Measurements from ENCODE around the gene TMEM250. TPM values are rescaled to one million over a fixed set of nuclear protein-coding genes. Genes with fewer than 3 reads are reported as not detected.

Gene TMEM250
- total RNA-seq, 2 donors from 2014 or later = 38.9 to 40.1 TPM

DNA sequence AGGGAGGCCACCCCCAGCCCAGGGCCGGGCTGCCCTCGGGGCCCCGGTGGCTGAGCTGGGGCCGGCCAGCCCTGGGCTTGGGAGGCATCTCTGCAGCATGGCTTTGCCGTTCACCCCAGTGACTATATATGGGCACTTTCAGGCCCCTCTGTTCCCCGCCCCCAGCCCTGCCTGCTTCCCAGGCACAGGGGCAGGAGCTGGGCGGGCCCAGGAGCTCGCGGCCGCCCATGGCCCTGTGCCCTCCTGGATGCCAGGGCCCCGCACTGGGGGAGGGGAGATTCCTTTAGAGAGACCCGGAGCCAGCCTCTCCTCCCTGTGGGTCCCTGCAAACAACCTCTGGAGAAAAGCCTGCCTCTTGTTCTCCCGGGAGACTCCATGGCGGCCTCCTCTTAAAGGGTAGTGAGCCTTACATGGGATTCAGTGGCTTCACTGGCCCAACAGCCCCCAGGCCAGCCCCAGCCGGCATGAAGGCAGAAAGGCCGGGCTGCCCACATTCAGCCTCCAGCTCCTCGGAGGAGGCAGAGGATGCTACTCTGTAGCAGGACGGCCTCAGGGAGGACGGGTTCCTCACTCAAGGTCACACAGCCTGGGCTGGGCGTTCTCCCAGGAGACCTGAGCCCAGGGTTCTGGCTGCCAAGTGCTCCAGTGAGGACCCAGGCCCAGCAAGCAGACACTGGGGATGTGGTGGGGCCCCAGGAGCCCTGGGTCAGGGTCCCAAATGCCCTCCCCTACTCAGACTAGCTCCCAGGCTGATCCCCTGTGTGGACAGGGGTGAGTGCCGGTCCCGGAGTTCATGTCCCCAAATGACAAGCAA is 27.7 kb downstream of the TMEM250 start:
- H3K27me3 ChIP-seq (replicated peaks; ENCODE audit: insufficient read depth) = no peaks in the 10 kb centered on the region
- no peaks in the 10 kb centered on the region for H3K9me3 ChIP-seq
- H3K4me1 ChIP-seq (ENCODE audit: control insufficient read depth in 1 of 2, low read depth in 2 of 2) = peaks cover 68 to 83% of the 10 kb centered on the region in 2 donors
- DNase-seq (ENCODE audit: low spot score) = no peak
- peak overlapping the region; percentile 89 to 94 for H3K27ac ChIP-seq
- no peak for ATAC-seq (ENCODE audit: insufficient number of reproducible peaks, low FRiP score, low read depth)
- H3K4me3 ChIP-seq = peak overlapping the region; percentile 78
- H3K36me3 ChIP-seq = no peaks in the 10 kb centered on the region
- TF ChIP-seq, protein P1, sequence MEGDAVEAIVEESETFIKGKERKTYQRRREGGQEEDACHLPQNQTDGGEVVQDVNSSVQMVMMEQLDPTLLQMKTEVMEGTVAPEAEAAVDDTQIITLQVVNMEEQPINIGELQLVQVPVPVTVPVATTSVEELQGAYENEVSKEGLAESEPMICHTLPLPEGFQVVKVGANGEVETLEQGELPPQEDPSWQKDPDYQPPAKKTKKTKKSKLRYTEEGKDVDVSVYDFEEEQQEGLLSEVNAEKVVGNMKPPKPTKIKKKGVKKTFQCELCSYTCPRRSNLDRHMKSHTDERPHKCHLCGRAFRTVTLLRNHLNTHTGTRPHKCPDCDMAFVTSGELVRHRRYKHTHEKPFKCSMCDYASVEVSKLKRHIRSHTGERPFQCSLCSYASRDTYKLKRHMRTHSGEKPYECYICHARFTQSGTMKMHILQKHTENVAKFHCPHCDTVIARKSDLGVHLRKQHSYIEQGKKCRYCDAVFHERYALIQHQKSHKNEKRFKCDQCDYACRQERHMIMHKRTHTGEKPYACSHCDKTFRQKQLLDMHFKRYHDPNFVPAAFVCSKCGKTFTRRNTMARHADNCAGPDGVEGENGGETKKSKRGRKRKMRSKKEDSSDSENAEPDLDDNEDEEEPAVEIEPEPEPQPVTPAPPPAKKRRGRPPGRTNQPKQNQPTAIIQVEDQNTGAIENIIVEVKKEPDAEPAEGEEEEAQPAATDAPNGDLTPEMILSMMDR (IDR thresholded peaks at IDR 0.05) = no peak

DNA sequence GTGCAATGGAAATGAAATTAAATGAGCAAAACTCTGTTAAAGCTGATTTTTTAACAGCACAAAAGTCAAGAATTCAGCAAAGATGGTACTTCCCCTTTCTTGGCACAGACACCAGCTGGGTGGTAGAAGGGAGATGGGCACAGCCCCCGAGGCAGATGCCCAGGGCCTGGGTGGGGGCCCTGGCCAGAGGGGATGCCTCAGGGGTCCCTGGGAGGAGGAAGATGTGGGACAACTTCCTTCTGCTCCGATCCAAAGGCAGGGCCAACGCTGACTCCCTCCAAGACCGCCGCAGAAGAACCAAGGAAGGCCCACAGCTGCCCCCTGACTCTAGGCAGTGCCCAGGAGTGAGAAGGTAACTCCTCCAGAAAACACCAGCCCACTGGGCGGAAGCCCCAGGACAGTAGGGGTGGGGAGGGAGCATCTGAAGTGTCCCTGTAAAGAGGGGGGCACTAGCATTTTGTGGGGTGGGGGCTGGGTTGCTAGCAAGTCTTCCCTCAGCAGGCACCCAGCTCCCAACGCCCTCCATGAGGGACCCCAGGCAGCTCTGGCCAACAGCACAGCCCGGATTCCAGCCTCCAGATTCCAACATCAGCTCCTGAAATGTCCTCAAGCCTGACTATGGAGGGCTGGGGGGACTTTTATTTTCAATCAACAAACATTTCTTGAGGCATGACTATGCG is 28.5 kb downstream of the TMEM250 start:
- Histone ChIP-seq H3K36me3 (no peaks in the 10 kb centered on the region), H3K27me3 (replicated peaks; ENCODE audit: insufficient read depth) (no peaks in the 10 kb centered on the region), H3K4me1 (ENCODE audit: control insufficient read depth in 1 of 2, low read depth in 2 of 2) (peaks cover 66 to 87% of the 10 kb centered on the region in 2 donors), H3K27ac (peak overlapping the region; percentile 89 to 94), H3K4me3 (peak overlapping the region; percentile 78), H3K9me3 (no peaks in the 10 kb centered on the region)
- ATAC-seq (ENCODE audit: insufficient number of reproducible peaks, low FRiP score, low read depth) = no peak
- TF ChIP-seq, protein P1 (IDR thresholded peaks at IDR 0.05) = no peak
- DNase-seq (ENCODE audit: low spot score) = no peak

DNA sequence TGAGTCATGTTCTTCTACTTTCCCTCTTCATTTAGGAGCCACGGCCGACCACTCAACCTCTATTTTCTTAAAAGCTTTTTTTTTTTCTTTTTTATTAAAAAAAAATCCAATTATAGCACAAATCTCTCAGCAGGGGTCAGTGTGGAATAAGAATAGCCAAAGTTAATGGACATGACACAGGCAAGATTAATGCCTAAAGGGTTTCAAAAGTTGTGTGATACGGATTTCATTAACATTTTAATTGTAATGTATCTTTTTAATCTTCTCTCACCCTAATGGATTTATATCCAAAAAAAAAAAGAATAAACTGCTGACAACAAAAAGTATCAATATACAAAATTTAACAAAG is 29.0 kb downstream of the TMEM250 start:
- H3K9me3 ChIP-seq = no peaks in the 10 kb centered on the region
- no peak for ATAC-seq (ENCODE audit: insufficient number of reproducible peaks, low FRiP score, low read depth)
- TF ChIP-seq, protein P1 (IDR thresholded peaks at IDR 0.05) = peak; percentile 48
- peak overlapping the region; percentile 89 to 94 for H3K27ac ChIP-seq
- H3K27me3 ChIP-seq (replicated peaks; ENCODE audit: insufficient read depth) = no peaks in the 10 kb centered on the region
- peaks cover 67 to 88% of the 10 kb centered on the region in 2 donors for H3K4me1 ChIP-seq (ENCODE audit: control insufficient read depth in 1 of 2, low read depth in 2 of 2)
- no peak for DNase-seq (ENCODE audit: low spot score)
- H3K4me3 ChIP-seq = peak overlapping the region; percentile 78
- no peaks in the 10 kb centered on the region for H3K36me3 ChIP-seq

DNA sequence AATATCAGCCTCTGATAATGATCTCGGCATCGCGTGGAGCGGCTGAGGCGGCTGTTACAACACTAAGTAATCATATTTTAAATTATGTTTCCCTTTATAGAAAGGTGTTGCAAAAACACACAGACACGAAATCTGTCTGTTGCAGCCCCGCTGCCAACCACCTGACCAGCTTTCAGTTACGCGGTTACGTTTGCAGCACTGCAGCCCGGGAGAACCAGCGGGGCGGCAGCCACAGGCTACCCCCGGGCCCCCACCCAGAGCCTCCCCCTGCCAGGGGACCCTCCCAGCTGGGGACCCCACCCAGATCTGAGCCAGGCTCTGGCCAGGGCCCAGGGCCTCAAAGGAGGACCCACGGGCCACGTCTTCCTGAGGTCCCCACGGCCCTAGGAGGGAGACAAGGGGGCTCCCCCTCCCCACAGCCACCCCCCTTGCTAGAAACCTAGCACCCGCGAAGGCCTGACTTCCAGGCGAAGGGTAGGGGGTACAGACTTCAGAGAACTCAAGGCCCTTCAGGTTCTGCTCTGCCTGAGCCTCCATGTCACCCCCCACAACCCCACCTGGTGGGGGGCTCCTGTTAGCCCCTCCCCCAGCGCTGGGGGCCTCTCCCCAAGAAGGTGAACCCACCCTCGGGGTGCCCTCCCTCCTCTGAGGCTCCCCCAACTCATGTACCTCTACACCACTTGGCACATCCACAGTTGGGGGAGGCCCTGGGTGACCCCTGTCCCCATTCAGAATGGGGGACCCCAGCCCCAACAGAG is 29.6 kb downstream of the TMEM250 start:
- H3K4me1 ChIP-seq (ENCODE audit: control insufficient read depth in 1 of 2, low read depth in 2 of 2) = peaks cover 69 to 88% of the 10 kb centered on the region in 2 donors
- ATAC-seq (ENCODE audit: insufficient number of reproducible peaks, low FRiP score, low read depth) (no peak), DNase-seq (ENCODE audit: low spot score) (no peak)
- no peaks in the 10 kb centered on the region for H3K36me3 ChIP-seq
- TF ChIP-seq, protein P1 (IDR thresholded peaks at IDR 0.05) = no peak
- no peaks in the 10 kb centered on the region for H3K27me3 ChIP-seq (replicated peaks; ENCODE audit: insufficient read depth)
- H3K27ac ChIP-seq = peak overlapping the region; percentile 73 to 94
- H3K9me3 ChIP-seq = no peaks in the 10 kb centered on the region
- H3K4me3 ChIP-seq = peak overlapping the region; percentile 52

DNA sequence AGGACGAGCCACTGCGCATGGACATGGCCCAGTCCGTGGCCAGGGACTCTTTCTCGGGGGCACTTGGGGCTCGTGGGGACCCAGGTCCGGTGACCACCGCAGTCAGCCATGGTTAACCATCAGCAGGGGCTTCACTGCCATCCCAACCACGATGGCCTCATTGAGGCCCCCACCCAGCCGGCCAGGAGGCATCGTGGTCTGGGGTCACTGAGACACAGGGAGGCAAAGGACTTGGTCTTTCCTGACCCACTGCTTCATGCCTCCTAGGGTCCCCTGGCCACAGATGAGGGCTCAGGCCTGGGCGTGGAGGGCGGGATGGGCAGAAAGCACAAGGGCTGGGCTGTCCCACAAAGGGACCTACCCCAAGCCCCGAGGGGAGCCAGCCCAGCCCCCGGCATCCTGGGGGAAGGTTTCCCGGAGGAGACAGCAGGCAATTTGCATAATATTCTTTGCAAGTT is 30.2 kb downstream of the TMEM250 start:
- peaks cover 67 to 84% of the 10 kb centered on the region in 2 donors for H3K4me1 ChIP-seq (ENCODE audit: control insufficient read depth in 1 of 2, low read depth in 2 of 2)
- H3K4me3 ChIP-seq = peak overlapping the region; percentile 52
- TF ChIP-seq, protein P1 (IDR thresholded peaks at IDR 0.05) = no peak
- peak overlapping the region; percentile 73 to 94 for H3K27ac ChIP-seq
- H3K27me3 ChIP-seq (replicated peaks; ENCODE audit: insufficient read depth) = no peaks in the 10 kb centered on the region
- ATAC-seq (ENCODE audit: insufficient number of reproducible peaks, low FRiP score, low read depth) = no peak
- no peaks in the 10 kb centered on the region for H3K9me3 ChIP-seq
- no peaks in the 10 kb centered on the region for H3K36me3 ChIP-seq
- DNase-seq (ENCODE audit: low spot score) = no peak

Measured in thoracic aorta (tissue), 2 donors.